ENCODE results near the gene FPGS.
"Not testable (repeated sequence)": the region's sequence is repeated elsewhere in the genome, so short reads cannot be mapped to it uniquely, and the experiment has no call there.

GRCh38 chr9:127756776-127757175 is 45.9 kb upstream of the FPGS start:
- TF ChIP-seq CTCF, POLR2A (IDR thresholded peaks at IDR 0.05): not testable (repeated sequence)
